ENCODE results near the gene SUMO3. TPM values are rescaled to one million over a fixed set of nuclear protein-coding genes. Genes with fewer than 3 reads are reported as not detected.

Gene SUMO3
- polyA plus RNA-seq, 4 donors = 70.8 to 105 (median 77.3) TPM

GRCh38 chr21:44850905-44851657 is 33.2 kb upstream of the SUMO3 start:
- H3K27me3 ChIP-seq (ENCODE audit: control insufficient read depth in 3 of 3, insufficient read depth in 3 of 3, low read length in 3 of 3) = no peaks in the 10 kb centered on the region
- no peaks in the 10 kb centered on the region for H3K9me3 ChIP-seq (ENCODE audit: control insufficient read depth in 2 of 2, insufficient read depth in 1 of 2, low read depth in 1 of 2, low read length in 1 of 2)
- FAIRE-seq (no peak), DNase-seq (no peak)
- no peak overlapping the region for H3K4me3 ChIP-seq (ENCODE audit: low read depth in 1 of 3, low read length in 3 of 3)
- peaks cover 11 to 70% (median 20%) of the 10 kb centered on the region in 3 donors for H3K36me3 ChIP-seq (ENCODE audit: control insufficient read depth in 3 of 3, insufficient read depth in 2 of 3, low read depth in 1 of 3, low read length in 3 of 3)
- H3K27ac ChIP-seq (ENCODE audit: low read depth in 1 of 3, low read length in 2 of 3) = peak overlapping the region in 1 of 3 donors; percentile 87
- WGBS, 3 donors = 79 to 83% (median 79%) methylated on average over 26 of the region's 26 CpGs
- H3K4me1 ChIP-seq (ENCODE audit: control insufficient read depth in 3 of 3, insufficient read depth in 2 of 3, low read depth in 1 of 3, low read length in 2 of 3) = peaks cover 7 to 55% (median 8%) of the 10 kb centered on the region in 3 donors

- H3K27me3 ChIP-seq (ENCODE audit: control insufficient read depth in 3 of 3, insufficient read depth in 3 of 3, low read length in 3 of 3) = no peaks in the 10 kb centered on the region
- H3K9me3 ChIP-seq (ENCODE audit: control insufficient read depth in 2 of 2, insufficient read depth in 1 of 2, low read depth in 1 of 2, low read length in 1 of 2) = no peaks in the 10 kb centered on the region
- peaks cover 7 to 63% (median 10%) of the 10 kb centered on the region in 3 donors for H3K4me1 ChIP-seq (ENCODE audit: control insufficient read depth in 3 of 3, insufficient read depth in 2 of 3, low read depth in 1 of 3, low read length in 2 of 3)
- FAIRE-seq (no peak), DNase-seq (no peak)
- WGBS, 3 donors = 41 to 79% (median 51%) methylated on average over 20 of the region's 20 CpGs
- peak overlapping the region; percentile 57 to 87 (median 75) for H3K27ac ChIP-seq (ENCODE audit: low read depth in 1 of 3, low read length in 2 of 3)
- no peak overlapping the region for H3K4me3 ChIP-seq (ENCODE audit: low read depth in 1 of 3, low read length in 3 of 3)
- H3K36me3 ChIP-seq (ENCODE audit: control insufficient read depth in 3 of 3, insufficient read depth in 2 of 3, low read depth in 1 of 3, low read length in 3 of 3) = peaks cover 5 to 63% (median 13%) of the 10 kb centered on the region in 3 donors
Measured at GRCh38 chr21:44850208-44850800, 32.4 kb upstream of the SUMO3 start.

- no peak for FAIRE-seq
- Histone ChIP-seq H3K4me3 (ENCODE audit: low read depth in 1 of 3, low read length in 3 of 3) (no peak overlapping the region), H3K27ac (ENCODE audit: low read depth in 1 of 3, low read length in 2 of 3) (peak overlapping the region; percentile 57 to 87 (median 75)), H3K36me3 (ENCODE audit: control insufficient read depth in 3 of 3, insufficient read depth in 2 of 3, low read depth in 1 of 3, low read length in 3 of 3) (peaks cover 4 to 56% (median 11%) of the 10 kb centered on the region in 3 donors), H3K9me3 (ENCODE audit: control insufficient read depth in 2 of 2, insufficient read depth in 1 of 2, low read depth in 1 of 2, low read length in 1 of 2) (no peaks in the 10 kb centered on the region), H3K27me3 (ENCODE audit: control insufficient read depth in 3 of 3, insufficient read depth in 3 of 3, low read length in 3 of 3) (no peaks in the 10 kb centered on the region), H3K4me1 (ENCODE audit: control insufficient read depth in 3 of 3, insufficient read depth in 2 of 3, low read depth in 1 of 3, low read length in 2 of 3) (peaks cover 7 to 64% (median 10%) of the 10 kb centered on the region in 3 donors)
- 26 to 67% (median 38%) methylated on average over 12 of the region's 12 CpGs for WGBS, 3 donors
- peak; percentile 94 for DNase-seq
Measured at GRCh38 chr21:44849616-44850130, 31.8 kb upstream of the SUMO3 start.

GRCh38 chr21:44848821-44849521 is 31.1 kb upstream of the SUMO3 start:
- no peaks in the 10 kb centered on the region for H3K9me3 ChIP-seq (ENCODE audit: control insufficient read depth in 2 of 2, insufficient read depth in 1 of 2, low read depth in 1 of 2, low read length in 1 of 2)
- no peak overlapping the region for H3K4me3 ChIP-seq (ENCODE audit: low read depth in 1 of 3, low read length in 3 of 3)
- H3K4me1 ChIP-seq (ENCODE audit: control insufficient read depth in 3 of 3, insufficient read depth in 2 of 3, low read depth in 1 of 3, low read length in 2 of 3) = peaks cover 7 to 63% (median 10%) of the 10 kb centered on the region in 3 donors
- H3K27me3 ChIP-seq (ENCODE audit: control insufficient read depth in 3 of 3, insufficient read depth in 3 of 3, low read length in 3 of 3) = no peaks in the 10 kb centered on the region
- peaks cover 2 to 49% (median 5%) of the 10 kb centered on the region in 3 donors for H3K36me3 ChIP-seq (ENCODE audit: control insufficient read depth in 3 of 3, insufficient read depth in 2 of 3, low read depth in 1 of 3, low read length in 3 of 3)
- DNase-seq (no peak), FAIRE-seq (no peak)
- 46 to 80% (median 53%) methylated on average over 31 to 36 of the region's 36 CpGs for WGBS, 3 donors
- H3K27ac ChIP-seq (ENCODE audit: low read depth in 1 of 3, low read length in 2 of 3) = peak overlapping the region; percentile 27 to 82 (median 52)

- Histone ChIP-seq H3K36me3 (ENCODE audit: control insufficient read depth in 3 of 3, insufficient read depth in 2 of 3, low read depth in 1 of 3, low read length in 3 of 3) (peaks cover 2 to 37% (median 2%) of the 10 kb centered on the region in 3 donors), H3K4me1 (ENCODE audit: control insufficient read depth in 3 of 3, insufficient read depth in 2 of 3, low read depth in 1 of 3, low read length in 2 of 3) (peaks cover 7 to 58% (median 7%) of the 10 kb centered on the region in 3 donors), H3K27ac (ENCODE audit: low read depth in 1 of 3, low read length in 2 of 3) (no peak overlapping the region), H3K9me3 (ENCODE audit: control insufficient read depth in 2 of 2, insufficient read depth in 1 of 2, low read depth in 1 of 2, low read length in 1 of 2) (no peaks in the 10 kb centered on the region), H3K27me3 (ENCODE audit: control insufficient read depth in 3 of 3, insufficient read depth in 3 of 3, low read length in 3 of 3) (no peaks in the 10 kb centered on the region), H3K4me3 (ENCODE audit: low read depth in 1 of 3, low read length in 3 of 3) (no peak overlapping the region)
- no peak for FAIRE-seq
- 80 to 85% (median 81%) methylated on average over 23 to 24 of the region's 24 CpGs for WGBS, 3 donors
- no peak for DNase-seq
Measured at GRCh38 chr21:44847261-44848056, 29.6 kb upstream of the SUMO3 start.

- peaks cover 2 to 33% (median 2%) of the 10 kb centered on the region in 3 donors for H3K36me3 ChIP-seq (ENCODE audit: control insufficient read depth in 3 of 3, insufficient read depth in 2 of 3, low read depth in 1 of 3, low read length in 3 of 3)
- H3K27ac ChIP-seq (ENCODE audit: low read depth in 1 of 3, low read length in 2 of 3) = peak overlapping the region in 2 of 3 donors; percentile 29 to 51
- H3K9me3 ChIP-seq (ENCODE audit: control insufficient read depth in 2 of 2, insufficient read depth in 1 of 2, low read depth in 1 of 2, low read length in 1 of 2) = no peaks in the 10 kb centered on the region
- H3K27me3 ChIP-seq (ENCODE audit: control insufficient read depth in 3 of 3, insufficient read depth in 3 of 3, low read length in 3 of 3) = no peaks in the 10 kb centered on the region
- H3K4me1 ChIP-seq (ENCODE audit: control insufficient read depth in 3 of 3, insufficient read depth in 2 of 3, low read depth in 1 of 3, low read length in 2 of 3) = peaks cover 7 to 58% (median 7%) of the 10 kb centered on the region in 3 donors
- DNase-seq = peak; percentile 74 to 80
- FAIRE-seq = no peak
- WGBS, 3 donors = 21 to 35% (median 27%) methylated on average over 27 of the region's 27 CpGs
- H3K4me3 ChIP-seq (ENCODE audit: low read depth in 1 of 3, low read length in 3 of 3) = no peak overlapping the region
Measured at GRCh38 chr21:44846485-44847260, 28.8 kb upstream of the SUMO3 start.

GRCh38 chr21:44846224-44846484 is 28.3 kb upstream of the SUMO3 start:
- Histone ChIP-seq H3K4me1 (ENCODE audit: control insufficient read depth in 3 of 3, insufficient read depth in 2 of 3, low read depth in 1 of 3, low read length in 2 of 3) (peaks cover 7 to 54% (median 7%) of the 10 kb centered on the region in 3 donors), H3K27ac (ENCODE audit: low read depth in 1 of 3, low read length in 2 of 3) (peak overlapping the region in 2 of 3 donors; percentile 29 to 51), H3K27me3 (ENCODE audit: control insufficient read depth in 3 of 3, insufficient read depth in 3 of 3, low read length in 3 of 3) (peaks cover 0 to 2% (median 0%) of the 10 kb centered on the region in 3 donors), H3K4me3 (ENCODE audit: low read depth in 1 of 3, low read length in 3 of 3) (peak overlapping the region in 1 of 3 donors; percentile 36), H3K9me3 (ENCODE audit: control insufficient read depth in 2 of 2, insufficient read depth in 1 of 2, low read depth in 1 of 2, low read length in 1 of 2) (no peaks in the 10 kb centered on the region), H3K36me3 (ENCODE audit: control insufficient read depth in 3 of 3, insufficient read depth in 2 of 3, low read depth in 1 of 3, low read length in 3 of 3) (peaks cover under 1 to 30% (median 2%) of the 10 kb centered on the region in 3 donors)
- 16 to 20% (median 20%) methylated on average over 1 of the region's 1 CpG for WGBS, 3 donors
- DNase-seq (no peak), FAIRE-seq (no peak)
